Gastrocnemius medialis (tissue), 4 donors: ENCODE measurements around the gene HPCAL4.

Experiments
- POLR2A ChIP-seq, 2 donors: fragments of 450-650 bp; IDR thresholded peaks; one replicate each; pipeline ENCODE4 v1.6.1; 2017; ENCODE audit warnings: antibody characterized with exemption in 2 of 2, mild to moderate bottlenecking in 2 of 2, moderate library complexity in 2 of 2
- TF ChIP-seq, protein P1 (sequence below), 5 experiments: fragments of 450-650 bp in 3 of 5; fragments of 200-600 bp in 2 of 5; sonication (generic) in 2 of 5; IDR thresholded peaks in 4 of 5; conservative IDR thresholded peaks in 1 of 5; 1 replicate in 4 of 5; 2 replicates in 1 of 5; pipeline ENCODE4 v1.5.1; 2016 to 2019; ENCODE audit warnings: antibody characterized with exemption in 5 of 5, mild to moderate bottlenecking in 3 of 5, moderate library complexity in 3 of 5

GRCh38 chr1:39659538-39659937 lies 31.7 kb downstream of the HPCAL4 start:
- TF ChIP-seq, protein P1, sequence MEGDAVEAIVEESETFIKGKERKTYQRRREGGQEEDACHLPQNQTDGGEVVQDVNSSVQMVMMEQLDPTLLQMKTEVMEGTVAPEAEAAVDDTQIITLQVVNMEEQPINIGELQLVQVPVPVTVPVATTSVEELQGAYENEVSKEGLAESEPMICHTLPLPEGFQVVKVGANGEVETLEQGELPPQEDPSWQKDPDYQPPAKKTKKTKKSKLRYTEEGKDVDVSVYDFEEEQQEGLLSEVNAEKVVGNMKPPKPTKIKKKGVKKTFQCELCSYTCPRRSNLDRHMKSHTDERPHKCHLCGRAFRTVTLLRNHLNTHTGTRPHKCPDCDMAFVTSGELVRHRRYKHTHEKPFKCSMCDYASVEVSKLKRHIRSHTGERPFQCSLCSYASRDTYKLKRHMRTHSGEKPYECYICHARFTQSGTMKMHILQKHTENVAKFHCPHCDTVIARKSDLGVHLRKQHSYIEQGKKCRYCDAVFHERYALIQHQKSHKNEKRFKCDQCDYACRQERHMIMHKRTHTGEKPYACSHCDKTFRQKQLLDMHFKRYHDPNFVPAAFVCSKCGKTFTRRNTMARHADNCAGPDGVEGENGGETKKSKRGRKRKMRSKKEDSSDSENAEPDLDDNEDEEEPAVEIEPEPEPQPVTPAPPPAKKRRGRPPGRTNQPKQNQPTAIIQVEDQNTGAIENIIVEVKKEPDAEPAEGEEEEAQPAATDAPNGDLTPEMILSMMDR (IDR thresholded peaks at IDR 0.05 in 4 of 5, conservative IDR thresholded peaks at IDR 0.05 in 1 of 5): no peak
- TF ChIP-seq POLR2A (IDR thresholded peaks at IDR 0.05): no peak
